Right lobe of liver (tissue), 6 donors: ENCODE measurements around the gene KCNMA1. TPM values are rescaled to one million over a fixed set of nuclear protein-coding genes. Genes with fewer than 3 reads are reported as not detected.

Experiments
- ATAC-seq, 4 donors: fragments of 200-7000 bp; cut with Tn5 transposase; one replicate each; pipeline ENCODE4 v1.9.1; 2020; ENCODE audit warnings: mild to moderate bottlenecking in 4 of 4, moderate library complexity in 4 of 4
- DNase-seq, 3 donors: peaks; one replicate each; pipeline ENCODE4 v3.0.0-alpha.2; 2020
- H3K27ac ChIP-seq, 3 donors: fragments of 200-600 bp; one replicate each; pipeline ENCODE4 v1.8.0; 2022
- H3K27me3 ChIP-seq, 2 donors: fragments of 200-600 bp; one replicate each; pipeline ENCODE4 v1.8.0; 2022
- H3K36me3 ChIP-seq, 4 donors: fragments of 200-600 bp; sonication (generic) in 1 of 4; one replicate each; pipeline versions ENCODE4 v1.5.1 to v1.8.0; 2017 to 2022; ENCODE audit warnings: control low read depth in 1 of 4
- H3K4me1 ChIP-seq, 4 donors: fragments of 200-600 bp; sonication (generic) in 1 of 4; one replicate each; pipeline versions ENCODE4 v1.5.1 to v1.8.0; 2017 to 2022; ENCODE audit warnings: control low read depth in 1 of 4
- H3K4me3 ChIP-seq, 3 donors: fragments of 200-600 bp; one replicate each; pipeline ENCODE4 v1.8.0; 2022
- H3K9me3 ChIP-seq, 4 donors: fragments of 200-600 bp; sonication (generic) in 1 of 4; one replicate each; pipeline versions ENCODE4 v1.5.1 to v1.8.0; 2017 to 2022; ENCODE audit warnings: control low read depth in 1 of 4
- CTCF ChIP-seq, 4 donors: fragments of 200-600 bp in 3 of 4; fragments of 450-650 bp in 1 of 4; IDR thresholded peaks; one replicate each; pipeline versions ENCODE4 v1.5.1 to v1.8.0; 2016 to 2022; ENCODE audit warnings: antibody characterized with exemption in 4 of 4, mild to moderate bottlenecking in 2 of 4
- POLR2A ChIP-seq: fragments of 450-650 bp; IDR thresholded peaks from one replicate; pipeline ENCODE4 v1.6.1; 2017; ENCODE audit warnings: antibody characterized with exemption, mild to moderate bottlenecking
- WGBS: methylation state at CpG from one replicate; pipeline ENCODE4 v1.1.6; 2018; ENCODE audit warnings: low coverage, low lambda C conversion rate; ENCODE audit not compliant: insufficient coverage; ENCODE audit errors: missing lambda C conversion rate; 5-methylcytosine and 5-hydroxymethylcytosine counted together
- intact Hi-C, 2 donors: fragments of 100-400 bp; cut with DNase I; formaldehyde crosslinking; loops; one replicate each; pipeline versions ENCODE4 v1.11.2 to v1.14.1; 2022
- total RNA-seq, 6 experiments: library from RNA; depleted of rRNA in 2 of 6; stranded (reverse); fragments of >200 nt in 2 of 6; fragmentation: NEBNext Ultra II Directional in 3 of 6; extraction: Animal tissue kit (Norgen Biotek cat#: 25700) in 3 of 6; gene quantifications; one replicate each; pipeline versions ENCODE4 v1.1.0 to v1.2.4, GENCODE V29; 2016 to 2023
- donor health status: DM: no; HTN: yes; CAD: no.
- donor health status: DM: no; HTN: no; CAD: no.
- donor health status: DM: no; HTN: no; CAD: no.
- donor health status: DM: no; HTN: yes; CAD: no.
- donor health status: DM: no; HTN: yes; CAD: no.

Gene KCNMA1
- total RNA-seq, 6 experiments from 2014 or later = 5.7 to 48.0 (median 15.1) TPM

GRCh38 chr10:77514870-77515269 lies 122.7 kb downstream of the KCNMA1 start:
- DNase-seq (no peak), ATAC-seq (no peak)
- TF ChIP-seq CTCF (IDR thresholded peaks at IDR 0.05) (no peak), POLR2A (no peak)
- Histone ChIP-seq H3K27me3 (no peaks in the 10 kb centered on the region), H3K4me3 (no peak overlapping the region), H3K4me1 (no peaks in the 10 kb centered on the region), H3K9me3 (no peaks in the 10 kb centered on the region), H3K27ac (no peak overlapping the region), H3K36me3 (no peaks in the 10 kb centered on the region)
- WGBS = 80% methylated on average over 4 of the region's 4 CpGs
- intact Hi-C loops = no loop called here

- Histone ChIP-seq H3K4me1 (no peaks in the 10 kb centered on the region), H3K27me3 (no peaks in the 10 kb centered on the region), H3K4me3 (no peak overlapping the region), H3K9me3 (no peaks in the 10 kb centered on the region), H3K36me3 (no peaks in the 10 kb centered on the region), H3K27ac (no peak overlapping the region)
- ATAC-seq (peak; percentile 65 to 92 (median 72)), DNase-seq (peak in 1 of 3 donors; percentile 56)
- TF ChIP-seq POLR2A (no peak), CTCF (IDR thresholded peaks at IDR 0.05) (no peak)
- intact Hi-C loops = no loop called here
- no CpG with 5 or more reads among the region's 15 CpGs for WGBS
These were observed 123.8 kb downstream of the KCNMA1 start for GRCh38 chr10:77513781-77514331.

GRCh38 chr10:77513220-77513619 lies 124.4 kb downstream of the KCNMA1 start:
- WGBS = 90% methylated on average over 7 of the region's 7 CpGs
- H3K36me3 ChIP-seq = no peaks in the 10 kb centered on the region
- TF ChIP-seq POLR2A = no peak
- TF ChIP-seq CTCF (IDR thresholded peaks at IDR 0.05) = no peak
- DNase-seq = no peak
- ATAC-seq = no peak
- no peaks in the 10 kb centered on the region for H3K27me3 ChIP-seq
- no peaks in the 10 kb centered on the region for H3K4me1 ChIP-seq
- no peaks in the 10 kb centered on the region for H3K9me3 ChIP-seq
- H3K4me3 ChIP-seq = no peak overlapping the region
- intact Hi-C loops = no loop called here
- H3K27ac ChIP-seq = no peak overlapping the region

- Histone ChIP-seq H3K36me3 (no peaks in the 10 kb centered on the region), H3K9me3 (no peaks in the 10 kb centered on the region), H3K4me3 (no peak overlapping the region), H3K27ac (no peak overlapping the region), H3K4me1 (peaks cover 0 to 7% (median 0%) of the 10 kb centered on the region in 4 donors), H3K27me3 (no peaks in the 10 kb centered on the region)
- intact Hi-C loops = no loop called here
- TF ChIP-seq CTCF (IDR thresholded peaks at IDR 0.05) (no peak), POLR2A (no peak)
- DNase-seq (no peak), ATAC-seq (no peak)
- 100% methylated on average over 1 of the region's 1 CpG for WGBS
These were observed 125.4 kb downstream of the KCNMA1 start for GRCh38 chr10:77512219-77512578.
